MM.1S (cell line): ENCODE data around the gene IL17RB.

Experiments
- DNase-seq: peaks from one replicate; pipeline ENCODE4 v3.0.0-alpha.2; 2015
- H2AFZ ChIP-seq: fragments of 300-600 bp; sonication (generic); 2 replicates; pipeline ENCODE4 v1.6.0; 2016; ENCODE audit warnings: antibody characterized with exemption, low read length
- H3F3A ChIP-seq: fragments of 300-600 bp; sonication (generic); 2 replicates; pipeline ENCODE4 v1.6.1; 2016; ENCODE audit warnings: mild to moderate bottlenecking, antibody characterized with exemption, low read length, moderate library complexity, mixed read lengths; ENCODE audit not compliant: insufficient read depth
- H3K27ac ChIP-seq: fragments of 300-600 bp; sonication (generic); 2 replicates; pipeline ENCODE4 v1.5.1; 2016; ENCODE audit warnings: mild to moderate bottlenecking, low read length
- H3K27me3 ChIP-seq: fragments of 300-600 bp; sonication (generic); replicated peaks from 2 replicates; pipeline ENCODE4 v1.6.0; 2016; ENCODE audit warnings: low read length; ENCODE audit not compliant: insufficient read depth
- H3K36me3 ChIP-seq: fragments of 300-600 bp; sonication (generic); replicated peaks from 2 replicates; pipeline ENCODE4 v1.6.1; 2016; ENCODE audit warnings: mild to moderate bottlenecking, low read length, mixed read lengths; ENCODE audit not compliant: insufficient read depth
- H3K4me1 ChIP-seq: fragments of 300-600 bp; sonication (generic); 2 replicates; pipeline ENCODE4 v1.6.1; 2016; ENCODE audit warnings: low read length, mixed read lengths
- H3K4me2 ChIP-seq: fragments of 300-600 bp; sonication (generic); 2 replicates; pipeline ENCODE4 v1.6.0; 2016; ENCODE audit warnings: low read depth, low read length
- H3K4me3 ChIP-seq: fragments of 300-600 bp; sonication (generic); 2 replicates; pipeline ENCODE4 v1.5.1; 2016; ENCODE audit warnings: low read length, mixed read lengths
- H3K79me2 ChIP-seq: fragments of 300-600 bp; sonication (generic); 2 replicates; pipeline ENCODE4 v1.6.1; 2016; ENCODE audit warnings: mixed run types, low read length, mixed read lengths
- H3K9ac ChIP-seq: fragments of 300-600 bp; sonication (generic); 2 replicates; pipeline ENCODE4 v1.6.1; 2016; ENCODE audit warnings: low read length, mixed read lengths
- H3K9me2 ChIP-seq: fragments of 300-600 bp; sonication (generic); replicated peaks from 2 replicates; pipeline ENCODE4 v1.6.1; 2016; ENCODE audit warnings: mild to moderate bottlenecking, low read length, mixed read lengths; ENCODE audit not compliant: insufficient read depth
- H3K9me3 ChIP-seq: fragments of 300-600 bp; sonication (generic); replicated peaks from 2 replicates; pipeline ENCODE4 v1.6.1; 2016; ENCODE audit warnings: mild to moderate bottlenecking, low read length, mixed read lengths; ENCODE audit not compliant: insufficient read depth
- H4K20me1 ChIP-seq: fragments of 300-600 bp; sonication (generic); 2 replicates; pipeline ENCODE4 v1.6.1; 2016; ENCODE audit warnings: mild to moderate bottlenecking, low read length, moderate library complexity, mixed read lengths; ENCODE audit not compliant: insufficient read depth
- EZH2 ChIP-seq: fragments of 300-600 bp; sonication (generic); optimal IDR thresholded peaks from 2 replicates; pipeline ENCODE3; 2017; ENCODE audit warnings: low read depth, mild to moderate bottlenecking, antibody characterized with exemption, low read length, mixed read lengths
- EZH2phosphoT487 ChIP-seq: fragments of 300-600 bp; sonication (generic); IDR thresholded peaks from 2 replicates; pipeline ENCODE4 v1.6.1; 2018; ENCODE audit warnings: antibody characterized with exemption, low read length
- TF ChIP-seq, protein P1 (sequence below): fragments of 300-600 bp; sonication (generic); IDR thresholded peaks from 2 replicates; pipeline ENCODE4 v1.5.1; 2016; ENCODE audit warnings: antibody characterized with exemption, low read length, mixed read lengths

Gene IL17RB

DNA sequence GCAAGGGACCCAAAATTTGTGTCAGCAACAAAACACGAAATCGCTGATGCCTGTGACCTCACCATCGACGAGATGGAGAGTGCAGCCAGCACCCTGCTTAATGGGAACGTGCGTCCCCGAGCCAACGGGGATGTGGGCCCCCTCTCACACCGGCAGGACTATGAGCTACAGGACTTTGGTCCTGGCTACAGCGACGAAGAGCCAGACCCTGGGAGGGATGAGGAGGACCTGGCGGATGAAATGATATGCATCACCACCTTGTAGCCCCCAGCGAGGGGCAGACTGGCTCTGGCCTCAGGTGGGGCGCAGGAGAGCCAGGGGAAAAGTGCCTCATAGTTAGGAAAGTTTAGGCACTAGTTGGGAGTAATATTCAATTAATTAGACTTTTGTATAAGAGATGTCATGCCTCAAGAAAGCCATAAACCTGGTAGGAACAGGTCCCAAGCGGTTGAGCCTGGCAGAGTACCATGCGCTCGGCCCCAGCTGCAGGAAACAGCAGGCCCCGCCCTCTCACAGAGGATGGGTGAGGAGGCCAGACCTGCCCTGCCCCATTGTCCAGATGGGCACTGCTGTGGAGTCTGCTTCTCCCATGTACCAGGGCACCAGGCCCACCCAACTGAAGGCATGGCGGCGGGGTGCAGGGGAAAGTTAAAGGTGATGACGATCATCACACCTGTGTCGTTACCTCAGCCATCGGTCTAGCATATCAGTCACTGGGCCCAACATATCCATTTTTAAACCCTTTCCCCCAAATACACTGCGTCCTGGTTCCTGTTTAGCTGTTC is 35.0 kb upstream of the IL17RB start:
- Histone ChIP-seq H3K4me2 (no peak overlapping the region), H2AFZ (no peak overlapping the region), H3K79me2 (no peaks in the 10 kb centered on the region), H3K9me3 (no peaks in the 10 kb centered on the region), H3K9ac (no peak overlapping the region), H3K27me3 (no peaks in the 10 kb centered on the region), H3K4me3 (no peak overlapping the region), H3F3A (no peaks in the 10 kb centered on the region), H3K9me2 (no peaks in the 10 kb centered on the region), H3K36me3 (no peaks in the 10 kb centered on the region), H4K20me1 (no peaks in the 10 kb centered on the region), H3K4me1 (no peaks in the 10 kb centered on the region), H3K27ac (no peak overlapping the region)
- TF ChIP-seq EZH2phosphoT487 (no peak), EZH2 (no peak)
- TF ChIP-seq, protein P1, sequence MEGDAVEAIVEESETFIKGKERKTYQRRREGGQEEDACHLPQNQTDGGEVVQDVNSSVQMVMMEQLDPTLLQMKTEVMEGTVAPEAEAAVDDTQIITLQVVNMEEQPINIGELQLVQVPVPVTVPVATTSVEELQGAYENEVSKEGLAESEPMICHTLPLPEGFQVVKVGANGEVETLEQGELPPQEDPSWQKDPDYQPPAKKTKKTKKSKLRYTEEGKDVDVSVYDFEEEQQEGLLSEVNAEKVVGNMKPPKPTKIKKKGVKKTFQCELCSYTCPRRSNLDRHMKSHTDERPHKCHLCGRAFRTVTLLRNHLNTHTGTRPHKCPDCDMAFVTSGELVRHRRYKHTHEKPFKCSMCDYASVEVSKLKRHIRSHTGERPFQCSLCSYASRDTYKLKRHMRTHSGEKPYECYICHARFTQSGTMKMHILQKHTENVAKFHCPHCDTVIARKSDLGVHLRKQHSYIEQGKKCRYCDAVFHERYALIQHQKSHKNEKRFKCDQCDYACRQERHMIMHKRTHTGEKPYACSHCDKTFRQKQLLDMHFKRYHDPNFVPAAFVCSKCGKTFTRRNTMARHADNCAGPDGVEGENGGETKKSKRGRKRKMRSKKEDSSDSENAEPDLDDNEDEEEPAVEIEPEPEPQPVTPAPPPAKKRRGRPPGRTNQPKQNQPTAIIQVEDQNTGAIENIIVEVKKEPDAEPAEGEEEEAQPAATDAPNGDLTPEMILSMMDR, result no peak
- no peak for DNase-seq

DNA sequence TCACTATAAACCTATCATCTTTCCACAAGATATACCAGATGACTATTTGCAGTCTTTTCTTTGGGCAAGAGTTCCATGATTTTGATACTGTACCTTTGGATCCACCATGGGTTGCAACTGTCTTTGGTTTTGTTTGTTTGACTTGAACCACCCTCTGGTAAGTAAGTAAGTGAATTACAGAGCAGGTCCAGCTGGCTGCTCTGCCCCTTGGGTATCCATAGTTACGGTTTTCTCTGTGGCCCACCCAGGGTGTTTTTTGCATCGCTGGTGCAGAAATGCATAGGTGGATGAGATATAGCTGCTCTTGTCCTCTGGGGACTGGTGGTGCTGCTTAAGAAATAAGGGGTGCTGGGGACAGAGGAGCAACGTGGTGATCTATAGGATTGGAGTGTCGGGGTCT is 33.9 kb upstream of the IL17RB start:
- H3K4me1 ChIP-seq, result no peaks in the 10 kb centered on the region
- no peaks in the 10 kb centered on the region for H3K9me2 ChIP-seq
- no peak for DNase-seq
- H3K9me3 ChIP-seq, result no peaks in the 10 kb centered on the region
- no peaks in the 10 kb centered on the region for H3K27me3 ChIP-seq
- H3F3A ChIP-seq, result no peaks in the 10 kb centered on the region
- H3K9ac ChIP-seq, result no peak overlapping the region
- H3K4me2 ChIP-seq, result no peak overlapping the region
- H3K79me2 ChIP-seq, result no peaks in the 10 kb centered on the region
- no peaks in the 10 kb centered on the region for H4K20me1 ChIP-seq
- no peak overlapping the region for H3K27ac ChIP-seq
- H3K4me3 ChIP-seq, result no peak overlapping the region
- TF ChIP-seq, protein P1, result no peak
- TF ChIP-seq EZH2 (no peak), EZH2phosphoT487 (no peak)
- no peaks in the 10 kb centered on the region for H3K36me3 ChIP-seq
- H2AFZ ChIP-seq, result no peak overlapping the region

DNA sequence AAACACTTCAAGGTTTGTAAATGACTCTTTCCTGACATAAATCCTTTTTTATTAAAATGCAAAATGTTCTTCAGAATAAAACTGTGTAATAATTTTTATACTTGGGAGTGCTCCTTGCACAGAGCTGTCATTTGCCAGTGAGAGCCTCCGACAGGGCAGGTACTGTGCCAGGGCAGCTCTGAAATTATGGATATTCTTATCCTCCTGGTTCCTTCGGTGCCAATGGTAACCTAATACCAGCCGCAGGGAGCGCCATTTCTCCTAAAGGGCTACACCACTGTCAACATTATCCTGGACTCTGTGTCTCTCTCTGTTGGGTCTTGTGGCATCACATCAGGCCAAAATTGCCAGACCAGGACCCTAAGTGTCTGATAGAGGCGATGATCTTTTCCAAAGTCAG is 33.1 kb upstream of the IL17RB start:
- Histone ChIP-seq H2AFZ (no peak overlapping the region), H3K36me3 (no peaks in the 10 kb centered on the region), H3K4me1 (no peaks in the 10 kb centered on the region), H3K4me3 (no peak overlapping the region), H3K9me2 (no peaks in the 10 kb centered on the region), H3K27me3 (no peaks in the 10 kb centered on the region), H3F3A (no peaks in the 10 kb centered on the region), H3K9me3 (no peaks in the 10 kb centered on the region), H3K27ac (no peak overlapping the region), H3K79me2 (no peaks in the 10 kb centered on the region), H3K9ac (no peak overlapping the region), H4K20me1 (no peaks in the 10 kb centered on the region), H3K4me2 (no peak overlapping the region)
- DNase-seq, result no peak
- no peak for TF ChIP-seq EZH2phosphoT487
- TF ChIP-seq, protein P1, result no peak
- TF ChIP-seq EZH2, result no peak
